Panc1 (cell line): ENCODE results near the gene CCSER2.

Experiments
- POLR2AphosphoS5 ChIP-seq: IDR thresholded peaks from 2 replicates; pipeline ENCODE4 v1.6.1; 2012; ENCODE audit warnings: mild to moderate bottlenecking, low read depth, low read length, moderate library complexity
- TF ChIP-seq, protein P1 (sequence below): fragments of 450-650 bp; IDR thresholded peaks from 2 replicates; pipeline ENCODE4 v1.5.1; 2017; ENCODE audit warnings: mild to moderate bottlenecking
- TF ChIP-seq, protein P2 (sequence below), 2 experiments: IDR thresholded peaks; 2 replicates each; pipeline ENCODE4 v1.6.1; 2011 to 2012; ENCODE audit warnings: low read depth in 2 of 2, control low read depth in 1 of 2, low read length in 1 of 2, mild to moderate bottlenecking in 1 of 2, moderate library complexity in 1 of 2; ENCODE audit not compliant: insufficient read depth in 1 of 2

DNA sequence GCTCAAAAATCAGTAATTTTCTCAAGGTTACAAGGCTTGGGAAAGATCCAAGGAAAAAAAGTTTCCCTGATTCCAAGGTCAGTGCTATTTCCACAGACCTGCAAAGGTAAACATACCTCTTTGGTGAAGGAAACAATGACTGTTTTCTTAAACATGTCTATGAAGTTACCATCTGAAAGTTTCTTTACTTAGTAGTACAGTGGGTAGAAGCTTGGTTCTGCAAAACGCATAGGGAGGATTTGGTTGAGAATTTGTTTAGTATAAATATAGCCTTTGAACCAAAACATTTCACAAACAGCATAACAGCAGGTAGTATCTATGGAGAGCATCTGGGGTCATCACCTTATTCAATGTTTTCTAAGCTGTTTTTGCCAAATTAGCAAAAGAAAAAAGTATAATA lies 169.6 kb downstream of the CCSER2 start:
- TF ChIP-seq, protein P1, sequence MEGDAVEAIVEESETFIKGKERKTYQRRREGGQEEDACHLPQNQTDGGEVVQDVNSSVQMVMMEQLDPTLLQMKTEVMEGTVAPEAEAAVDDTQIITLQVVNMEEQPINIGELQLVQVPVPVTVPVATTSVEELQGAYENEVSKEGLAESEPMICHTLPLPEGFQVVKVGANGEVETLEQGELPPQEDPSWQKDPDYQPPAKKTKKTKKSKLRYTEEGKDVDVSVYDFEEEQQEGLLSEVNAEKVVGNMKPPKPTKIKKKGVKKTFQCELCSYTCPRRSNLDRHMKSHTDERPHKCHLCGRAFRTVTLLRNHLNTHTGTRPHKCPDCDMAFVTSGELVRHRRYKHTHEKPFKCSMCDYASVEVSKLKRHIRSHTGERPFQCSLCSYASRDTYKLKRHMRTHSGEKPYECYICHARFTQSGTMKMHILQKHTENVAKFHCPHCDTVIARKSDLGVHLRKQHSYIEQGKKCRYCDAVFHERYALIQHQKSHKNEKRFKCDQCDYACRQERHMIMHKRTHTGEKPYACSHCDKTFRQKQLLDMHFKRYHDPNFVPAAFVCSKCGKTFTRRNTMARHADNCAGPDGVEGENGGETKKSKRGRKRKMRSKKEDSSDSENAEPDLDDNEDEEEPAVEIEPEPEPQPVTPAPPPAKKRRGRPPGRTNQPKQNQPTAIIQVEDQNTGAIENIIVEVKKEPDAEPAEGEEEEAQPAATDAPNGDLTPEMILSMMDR = no peak
- TF ChIP-seq POLR2AphosphoS5 = no peak
- TF ChIP-seq, protein P2, sequence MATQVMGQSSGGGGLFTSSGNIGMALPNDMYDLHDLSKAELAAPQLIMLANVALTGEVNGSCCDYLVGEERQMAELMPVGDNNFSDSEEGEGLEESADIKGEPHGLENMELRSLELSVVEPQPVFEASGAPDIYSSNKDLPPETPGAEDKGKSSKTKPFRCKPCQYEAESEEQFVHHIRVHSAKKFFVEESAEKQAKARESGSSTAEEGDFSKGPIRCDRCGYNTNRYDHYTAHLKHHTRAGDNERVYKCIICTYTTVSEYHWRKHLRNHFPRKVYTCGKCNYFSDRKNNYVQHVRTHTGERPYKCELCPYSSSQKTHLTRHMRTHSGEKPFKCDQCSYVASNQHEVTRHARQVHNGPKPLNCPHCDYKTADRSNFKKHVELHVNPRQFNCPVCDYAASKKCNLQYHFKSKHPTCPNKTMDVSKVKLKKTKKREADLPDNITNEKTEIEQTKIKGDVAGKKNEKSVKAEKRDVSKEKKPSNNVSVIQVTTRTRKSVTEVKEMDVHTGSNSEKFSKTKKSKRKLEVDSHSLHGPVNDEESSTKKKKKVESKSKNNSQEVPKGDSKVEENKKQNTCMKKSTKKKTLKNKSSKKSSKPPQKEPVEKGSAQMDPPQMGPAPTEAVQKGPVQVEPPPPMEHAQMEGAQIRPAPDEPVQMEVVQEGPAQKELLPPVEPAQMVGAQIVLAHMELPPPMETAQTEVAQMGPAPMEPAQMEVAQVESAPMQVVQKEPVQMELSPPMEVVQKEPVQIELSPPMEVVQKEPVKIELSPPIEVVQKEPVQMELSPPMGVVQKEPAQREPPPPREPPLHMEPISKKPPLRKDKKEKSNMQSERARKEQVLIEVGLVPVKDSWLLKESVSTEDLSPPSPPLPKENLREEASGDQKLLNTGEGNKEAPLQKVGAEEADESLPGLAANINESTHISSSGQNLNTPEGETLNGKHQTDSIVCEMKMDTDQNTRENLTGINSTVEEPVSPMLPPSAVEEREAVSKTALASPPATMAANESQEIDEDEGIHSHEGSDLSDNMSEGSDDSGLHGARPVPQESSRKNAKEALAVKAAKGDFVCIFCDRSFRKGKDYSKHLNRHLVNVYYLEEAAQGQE (IDR thresholded peaks at IDR 0.05; ENCODE audit: insufficient read depth in 1 of 2, low read depth in 2 of 2, low read length in 1 of 2) = no peak
